PFSK-1 (cell line): ENCODE results near the gene TACR1.

Source experiments
- POLR2AphosphoS5 ChIP-seq: IDR thresholded peaks from 2 replicates; pipeline ENCODE4 v1.6.1; 2012; ENCODE audit warnings: low read depth, mild to moderate bottlenecking, control low read depth, low read length, moderate library complexity
- TAF1 ChIP-seq: IDR thresholded peaks from 2 replicates; pipeline ENCODE4 v1.6.1; 2012; ENCODE audit warnings: low read length, control low read depth, borderline replicate concordance; ENCODE audit not compliant: insufficient read depth
- TF ChIP-seq, protein P1 (sequence below), 2 experiments: IDR thresholded peaks; 2 replicates each; pipeline versions ENCODE4 v1.6.1 to v1.8.0; 2011 to 2012; ENCODE audit warnings: low read depth in 2 of 2, low read length in 2 of 2, control low read depth in 1 of 2, inconsistent platforms in 1 of 2, mild to moderate bottlenecking in 1 of 2, moderate library complexity in 1 of 2; ENCODE audit not compliant: insufficient read depth in 1 of 2

DNA sequence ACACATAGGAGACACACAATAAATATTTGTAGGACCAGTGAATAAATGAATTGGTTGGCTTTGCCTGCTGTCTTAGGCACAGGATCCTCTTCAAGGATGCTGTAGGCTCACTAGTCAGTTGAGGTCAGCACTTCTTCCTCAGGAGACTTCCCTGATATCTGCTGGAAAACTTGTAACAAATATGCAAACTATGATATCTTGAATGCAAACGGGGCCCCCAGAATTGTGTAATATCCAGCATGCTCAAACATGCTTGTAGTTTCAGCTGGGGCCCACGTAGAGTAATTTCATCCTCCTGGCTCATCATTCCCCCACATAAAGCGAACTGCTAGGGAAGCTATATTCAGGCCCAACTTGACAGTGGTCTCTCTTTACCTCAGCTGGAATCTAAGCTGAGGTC lies 197.3 kb downstream of the TACR1 start:
- TF ChIP-seq POLR2AphosphoS5, result no peak
- no peak for TF ChIP-seq TAF1
- TF ChIP-seq, protein P1, sequence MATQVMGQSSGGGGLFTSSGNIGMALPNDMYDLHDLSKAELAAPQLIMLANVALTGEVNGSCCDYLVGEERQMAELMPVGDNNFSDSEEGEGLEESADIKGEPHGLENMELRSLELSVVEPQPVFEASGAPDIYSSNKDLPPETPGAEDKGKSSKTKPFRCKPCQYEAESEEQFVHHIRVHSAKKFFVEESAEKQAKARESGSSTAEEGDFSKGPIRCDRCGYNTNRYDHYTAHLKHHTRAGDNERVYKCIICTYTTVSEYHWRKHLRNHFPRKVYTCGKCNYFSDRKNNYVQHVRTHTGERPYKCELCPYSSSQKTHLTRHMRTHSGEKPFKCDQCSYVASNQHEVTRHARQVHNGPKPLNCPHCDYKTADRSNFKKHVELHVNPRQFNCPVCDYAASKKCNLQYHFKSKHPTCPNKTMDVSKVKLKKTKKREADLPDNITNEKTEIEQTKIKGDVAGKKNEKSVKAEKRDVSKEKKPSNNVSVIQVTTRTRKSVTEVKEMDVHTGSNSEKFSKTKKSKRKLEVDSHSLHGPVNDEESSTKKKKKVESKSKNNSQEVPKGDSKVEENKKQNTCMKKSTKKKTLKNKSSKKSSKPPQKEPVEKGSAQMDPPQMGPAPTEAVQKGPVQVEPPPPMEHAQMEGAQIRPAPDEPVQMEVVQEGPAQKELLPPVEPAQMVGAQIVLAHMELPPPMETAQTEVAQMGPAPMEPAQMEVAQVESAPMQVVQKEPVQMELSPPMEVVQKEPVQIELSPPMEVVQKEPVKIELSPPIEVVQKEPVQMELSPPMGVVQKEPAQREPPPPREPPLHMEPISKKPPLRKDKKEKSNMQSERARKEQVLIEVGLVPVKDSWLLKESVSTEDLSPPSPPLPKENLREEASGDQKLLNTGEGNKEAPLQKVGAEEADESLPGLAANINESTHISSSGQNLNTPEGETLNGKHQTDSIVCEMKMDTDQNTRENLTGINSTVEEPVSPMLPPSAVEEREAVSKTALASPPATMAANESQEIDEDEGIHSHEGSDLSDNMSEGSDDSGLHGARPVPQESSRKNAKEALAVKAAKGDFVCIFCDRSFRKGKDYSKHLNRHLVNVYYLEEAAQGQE (IDR thresholded peaks at IDR 0.05; ENCODE audit: insufficient read depth in 1 of 2, low read depth in 2 of 2, low read length in 2 of 2), result no peak
